ENCODE data around the gene FBXL16.
"Not testable (repeated sequence)": the region's sequence is repeated elsewhere in the genome, so short reads cannot be mapped to it uniquely, and the experiment has no call there.

Gene FBXL16

GRCh38 chr16:709566-710499, 4.2 kb upstream of the FBXL16 start:
- no peak for DNase-seq

GRCh38 chr16:708959-709358, 3.4 kb upstream of the FBXL16 start:
- no peak for DNase-seq

GRCh38 chr16:708019-708418, 2.4 kb upstream of the FBXL16 start:
- no peak for DNase-seq

- no peak for DNase-seq
These were observed 1.5 kb upstream of the FBXL16 start for GRCh38 chr16:707062-707538.

GRCh38 chr16:706189-707061, 824 bp upstream of the FBXL16 start:
- DNase-seq: no peak

GRCh38 chr16:704552-705380, 835 bp downstream of the FBXL16 start:
- DNase-seq: no peak

- DNase-seq: no peak
These were observed 1.6 kb downstream of the FBXL16 start for GRCh38 chr16:704047-704446.

- no peak for DNase-seq
These were observed 2.2 kb downstream of the FBXL16 start for GRCh38 chr16:703406-703805.

- DNase-seq: no peak
These were observed 3.3 kb downstream of the FBXL16 start for GRCh38 chr16:702341-702740.

- peak in 1 of 2 donors; percentile 52 for DNase-seq
These were observed 4.7 kb downstream of the FBXL16 start for GRCh38 chr16:700684-701584.

- no peak for DNase-seq
These were observed 6.5 kb downstream of the FBXL16 start for GRCh38 chr16:698911-699671.

GRCh38 chr16:695355-696089, 10.1 kb downstream of the FBXL16 start:
- DNase-seq: peak; percentile 60 to 73

GRCh38 chr16:694863-695354, 10.7 kb downstream of the FBXL16 start:
- DNase-seq: no peak

GRCh38 chr16:694187-694862, 11.3 kb downstream of the FBXL16 start:
- DNase-seq: no peak

- DNase-seq: peak in 1 of 2 donors; percentile 30
These were observed 11.8 kb downstream of the FBXL16 start for GRCh38 chr16:693766-694165.

- DNase-seq: no peak
These were observed 12.2 kb downstream of the FBXL16 start for GRCh38 chr16:693364-693763.

- DNase-seq: no peak
These were observed 13.1 kb downstream of the FBXL16 start for GRCh38 chr16:692356-693108.

GRCh38 chr16:691242-691641, 14.4 kb downstream of the FBXL16 start:
- DNase-seq: not testable (repeated sequence)
